T-cell (primary cell): Measurements from ENCODE around the gene URAD. TPM values are rescaled to one million over a fixed set of nuclear protein-coding genes. Genes with fewer than 3 reads are reported as not detected.

ENCODE experiments used
- ATAC-seq, 4 experiments: fragments of 200-7000 bp in 3 of 4; fragments of 150-1000 bp in 1 of 4; cut with Tn5 transposase; replicated peaks in 1 of 4; 1 replicate in 3 of 4; 2 replicates in 1 of 4; pipeline ENCODE4 v1.10.0; 2021; ENCODE audit warnings: moderate library complexity in 3 of 4, mild to moderate bottlenecking in 2 of 4, moderate number of reproducible peaks in 1 of 4
- CTCF ChIA-PET, 2 donors: fragments of 300-600 bp; sonication (Branson Sonifier 250); formaldehyde crosslinking; loops; one replicate each; lab custom pipeline; 2022; ENCODE audit warnings: antibody characterized with exemption in 2 of 2; lab: Charles Lee
- POLR2A ChIA-PET, 2 donors: fragments of 300-600 bp; sonication (Branson Sonifier 250); formaldehyde crosslinking; loops; one replicate each; lab custom pipeline; 2022; ENCODE audit warnings: antibody characterized with exemption in 2 of 2; lab: Charles Lee
- DNase-seq, 35 experiments: peaks; one replicate each; pipeline versions ENCODE4 v3.0.0 to v3.0.0-alpha.2; 2013 to 2023
- H3K27ac ChIP-seq: one replicate; pipeline ENCODE4 v1.5.1; 2013; ENCODE audit warnings: low read length
- H3K27me3 ChIP-seq, 2 experiments: replicated peaks in 1 of 2; 1 replicate in 1 of 2; 2 replicates in 1 of 2; pipeline versions ENCODE4 v1.6.1 to v1.7.0; 2013; ENCODE audit warnings: low read length in 1 of 2, mixed read lengths in 1 of 2; ENCODE audit not compliant: control insufficient read depth in 2 of 2, insufficient read depth in 2 of 2; ENCODE audit errors: extremely low read depth in 1 of 2
- H3K36me3 ChIP-seq, 2 donors: 1 replicate in 1 of 2; 2 replicates in 1 of 2; pipeline versions ENCODE4 v1.6.1 to v1.7.0; 2013; ENCODE audit warnings: low read length in 1 of 2; ENCODE audit not compliant: control insufficient read depth in 2 of 2, insufficient read depth in 1 of 2; ENCODE audit errors: extremely low read depth in 1 of 2
- H3K4me1 ChIP-seq, 2 experiments: 1 replicate in 1 of 2; 2 replicates in 1 of 2; pipeline versions ENCODE4 v1.6.1 to v1.7.0; 2013; ENCODE audit warnings: low read length in 2 of 2, mixed read lengths in 1 of 2; ENCODE audit not compliant: insufficient read depth in 2 of 2, control insufficient read depth in 1 of 2; ENCODE audit errors: extremely low read depth in 1 of 2
- H3K4me3 ChIP-seq, 2 donors: 1 replicate in 1 of 2; 2 replicates in 1 of 2; pipeline versions ENCODE4 v1.5.1 to v1.7.0; 2013; ENCODE audit warnings: mild to moderate bottlenecking in 2 of 2, low read length in 1 of 2, moderate library complexity in 1 of 2; ENCODE audit not compliant: control insufficient read depth in 1 of 2; ENCODE audit errors: extremely low read depth in 1 of 2
- H3K9me3 ChIP-seq: 2 replicates; pipeline ENCODE4 v1.7.0; 2013
- H3K27ac Mint-ChIP-seq, 2 donors: one replicate each; pipeline ENCODE4 v1.8.0; 2020 to 2021; ENCODE audit warnings: mild to moderate bottlenecking in 2 of 2, mixed read lengths in 2 of 2
- H3K27me3 Mint-ChIP-seq, 2 donors: one replicate each; pipeline ENCODE4 v1.8.0; 2021 to 2022; ENCODE audit warnings: mixed read lengths in 2 of 2
- H3K36me3 Mint-ChIP-seq: one replicate; pipeline ENCODE4 v1.8.0; 2021; ENCODE audit warnings: mixed read lengths
- H3K4me1 Mint-ChIP-seq, 3 donors: one replicate each; pipeline ENCODE4 v1.8.0; 2020 to 2022; ENCODE audit warnings: mixed read lengths in 3 of 3, mild to moderate bottlenecking in 1 of 3
- H3K4me3 Mint-ChIP-seq, 3 donors: one replicate each; pipeline ENCODE4 v1.8.0; 2020 to 2022; ENCODE audit warnings: mild to moderate bottlenecking in 3 of 3, mixed read lengths in 3 of 3, moderate library complexity in 3 of 3
- H3K9me3 Mint-ChIP-seq, 3 donors: one replicate each; pipeline ENCODE4 v1.8.0; 2020 to 2022; ENCODE audit warnings: mixed read lengths in 3 of 3
- WGBS: methylation state at CpG from one replicate; pipeline ENCODE4 v1.1.5; 2013; ENCODE audit warnings: missing lambda C conversion rate; ENCODE audit not compliant: insufficient coverage; 5-methylcytosine and 5-hydroxymethylcytosine counted together
- total RNA-seq, 35 experiments: library from RNA in 6 of 35; stranded (reverse) in 6 of 35; fragments of 120-200 nt in 1 of 35; gene quantifications; one replicate each; pipeline versions ENCODE4 v1.2.1 to v1.2.4 and lab custom pipeline; 2013 to 2026

The URAD gene
- total RNA-seq, 5 donors from 2014 or later (not counting 1 experiment from before 2014, with no cell fraction given): not detected

DNA sequence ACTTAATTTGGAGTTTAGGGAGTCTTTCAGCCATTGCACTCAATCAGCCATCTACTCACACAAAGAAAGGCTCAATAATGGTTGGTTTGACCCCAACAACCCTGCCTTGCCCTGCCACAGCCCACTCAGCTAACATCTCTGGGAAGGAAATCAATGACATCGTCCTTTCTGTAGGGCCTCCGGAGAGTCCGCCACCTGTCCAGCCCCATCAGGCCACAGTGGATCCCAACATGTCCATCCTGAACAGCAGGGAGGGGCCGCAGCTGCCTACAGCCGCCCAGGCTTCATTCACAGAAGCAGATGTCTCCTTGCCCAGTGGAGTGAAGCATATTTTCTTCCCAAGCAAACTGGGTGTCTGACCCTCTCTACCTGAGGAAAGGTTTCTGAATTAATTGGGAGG, 15.2 kb downstream of the URAD start:
- WGBS: 47% methylated on average over 4 of the region's 5 CpGs
- POLR2A ChIA-PET: no interaction called here
- Mint-ChIP-seq H3K36me3 (no peaks in the 10 kb centered on the region), H3K9me3 (no peaks in the 10 kb centered on the region), H3K4me3 (no peak overlapping the region), H3K27ac (no peak overlapping the region), H3K27me3 (peaks cover 60 to 84% of the 10 kb centered on the region in 2 donors), H3K4me1 (peaks cover 14 to 25% (median 22%) of the 10 kb centered on the region in 3 donors)
- no peak overlapping the region for H3K27ac ChIP-seq
- no peaks in the 10 kb centered on the region for H3K9me3 ChIP-seq
- no peak for DNase-seq
- H3K4me3 ChIP-seq: no peak overlapping the region
- peaks cover 0 to 8% of the 10 kb centered on the region in 2 experiments for H3K4me1 ChIP-seq
- no peak for ATAC-seq
- CTCF ChIA-PET: no interaction called here
- peaks cover 20 to 81% of the 10 kb centered on the region in 2 experiments for H3K27me3 ChIP-seq
- H3K36me3 ChIP-seq: no peaks in the 10 kb centered on the region

- Mint-ChIP-seq H3K27me3 (peaks cover 64 to 87% of the 10 kb centered on the region in 2 donors), H3K9me3 (no peaks in the 10 kb centered on the region), H3K4me1 (peaks cover 21 to 29% (median 26%) of the 10 kb centered on the region in 3 donors), H3K4me3 (no peak overlapping the region), H3K27ac (no peak overlapping the region), H3K36me3 (no peaks in the 10 kb centered on the region)
- H3K4me3 ChIP-seq: no peak overlapping the region
- no peaks in the 10 kb centered on the region for H3K9me3 ChIP-seq
- WGBS: 83% methylated on average over 1 of the region's 2 CpGs
- no peak overlapping the region for H3K27ac ChIP-seq
- CTCF ChIA-PET: no interaction called here
- ATAC-seq (no peak), DNase-seq (no peak)
- peaks cover 20 to 84% of the 10 kb centered on the region in 2 experiments for H3K27me3 ChIP-seq
- peaks cover 0 to 16% of the 10 kb centered on the region in 2 experiments for H3K4me1 ChIP-seq
- POLR2A ChIA-PET: no interaction called here
- H3K36me3 ChIP-seq: no peaks in the 10 kb centered on the region
These were observed 16.0 kb downstream of the URAD start for GRCh38 chr13:27972478-27972820.

- Histone ChIP-seq H3K36me3 (no peaks in the 10 kb centered on the region), H3K27me3 (peaks cover 17 to 84% of the 10 kb centered on the region in 2 experiments), H3K27ac (no peak overlapping the region), H3K9me3 (no peaks in the 10 kb centered on the region), H3K4me3 (no peak overlapping the region), H3K4me1 (peaks cover 0 to 18% of the 10 kb centered on the region in 2 experiments)
- Mint-ChIP-seq H3K27me3 (peaks cover 64 to 87% of the 10 kb centered on the region in 2 donors), H3K4me1 (peaks cover 22 to 33% (median 31%) of the 10 kb centered on the region in 3 donors), H3K9me3 (no peaks in the 10 kb centered on the region), H3K27ac (no peak overlapping the region), H3K36me3 (no peaks in the 10 kb centered on the region), H3K4me3 (no peak overlapping the region)
- 54% methylated on average over 6 of the region's 7 CpGs for WGBS
- ATAC-seq (no peak), DNase-seq (no peak)
- CTCF ChIA-PET: no interaction called here
- POLR2A ChIA-PET: no interaction called here
These were observed 16.6 kb downstream of the URAD start for GRCh38 chr13:27971776-27972477.

DNA sequence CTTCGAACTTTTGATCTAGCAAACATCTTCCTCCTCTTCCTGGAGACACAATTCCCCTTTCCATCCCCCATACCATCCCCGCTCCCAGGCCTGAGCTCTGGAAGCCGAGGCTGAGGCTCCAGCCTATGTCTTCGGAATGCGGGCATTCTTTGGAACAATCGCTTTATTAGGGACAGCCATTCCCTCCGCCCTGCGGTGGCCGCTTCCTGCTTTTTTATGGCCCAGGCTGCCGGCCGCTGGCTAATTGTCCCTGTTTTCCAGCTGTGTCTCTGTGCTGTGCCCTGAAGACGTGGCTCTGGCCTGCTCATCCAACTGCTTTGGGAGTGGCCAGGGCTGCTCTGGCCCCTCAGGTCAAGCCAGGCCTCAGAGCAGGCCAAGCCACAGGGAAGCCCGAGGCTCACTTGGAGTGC, 17.3 kb downstream of the URAD start:
- Mint-ChIP-seq H3K27ac (no peak overlapping the region), H3K27me3 (peaks cover 65 to 85% of the 10 kb centered on the region in 2 donors), H3K4me3 (no peak overlapping the region), H3K36me3 (no peaks in the 10 kb centered on the region), H3K4me1 (peaks cover 24 to 33% (median 31%) of the 10 kb centered on the region in 3 donors), H3K9me3 (no peaks in the 10 kb centered on the region)
- H3K36me3 ChIP-seq: no peaks in the 10 kb centered on the region
- WGBS: 34% methylated on average over 12 of the region's 13 CpGs
- H3K4me3 ChIP-seq: no peak overlapping the region
- no peaks in the 10 kb centered on the region for H3K9me3 ChIP-seq
- POLR2A ChIA-PET: no interaction called here
- CTCF ChIA-PET: no interaction called here
- no peak overlapping the region for H3K27ac ChIP-seq
- peaks cover 0 to 24% of the 10 kb centered on the region in 2 experiments for H3K4me1 ChIP-seq
- ATAC-seq (no peak), DNase-seq (no peak)
- peaks cover 15 to 84% of the 10 kb centered on the region in 2 experiments for H3K27me3 ChIP-seq

DNA sequence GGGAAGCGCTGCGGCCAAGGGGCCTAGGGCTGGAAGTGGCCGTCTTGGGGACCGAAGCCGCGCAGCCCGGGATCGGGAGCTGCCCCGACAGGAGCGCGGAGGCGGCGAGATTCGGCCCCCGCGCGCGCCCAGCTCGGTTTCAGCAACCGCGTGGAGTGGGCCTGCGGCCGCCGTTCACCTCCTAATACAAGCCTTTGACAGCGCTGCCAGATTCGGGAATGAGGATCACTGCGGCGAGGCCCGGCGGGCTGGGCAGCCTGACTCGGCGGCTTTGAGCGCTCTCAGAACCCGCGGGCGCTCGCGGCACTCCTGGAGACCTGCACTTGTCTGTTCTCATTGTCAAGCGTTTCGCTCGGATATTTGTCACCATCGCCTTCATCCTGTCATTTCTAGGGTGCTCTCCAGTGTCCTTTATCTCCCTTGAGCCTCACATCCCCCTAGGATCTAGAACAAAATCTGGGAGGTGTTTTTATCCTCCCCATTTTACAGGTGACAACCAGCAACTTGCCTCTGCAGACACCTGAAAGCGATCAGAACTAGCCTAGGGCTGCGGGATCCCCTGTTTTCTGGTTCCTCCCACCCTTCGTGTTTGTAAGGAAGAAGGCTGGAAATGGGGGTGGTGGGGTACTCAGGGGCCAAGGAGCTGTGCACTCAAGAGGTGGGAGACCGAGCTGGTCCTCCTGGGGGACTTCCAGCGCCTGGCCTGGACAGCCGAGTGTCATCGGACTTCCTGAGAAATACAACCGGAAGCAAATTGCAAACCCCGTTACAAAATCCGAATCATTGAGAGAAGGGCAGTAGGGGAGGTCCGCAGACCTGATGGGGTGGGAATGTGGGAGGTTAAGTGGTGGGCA, 17.9 kb downstream of the URAD start:
- Mint-ChIP-seq H3K4me1 (peaks cover 22 to 31% (median 30%) of the 10 kb centered on the region in 3 donors), H3K27me3 (peaks cover 64 to 85% of the 10 kb centered on the region in 2 donors), H3K9me3 (no peaks in the 10 kb centered on the region), H3K4me3 (no peak overlapping the region), H3K36me3 (no peaks in the 10 kb centered on the region), H3K27ac (no peak overlapping the region)
- WGBS: 8% methylated on average over 42 of the region's 53 CpGs
- Histone ChIP-seq H3K27me3 (peaks cover 17 to 84% of the 10 kb centered on the region in 2 experiments), H3K4me1 (peaks cover 0 to 21% of the 10 kb centered on the region in 2 experiments), H3K9me3 (no peaks in the 10 kb centered on the region), H3K36me3 (no peaks in the 10 kb centered on the region), H3K4me3 (no peak overlapping the region), H3K27ac (no peak overlapping the region)
- ChIA-PET POLR2A (no interaction called here), CTCF (no interaction called here)
- ATAC-seq (no peak), DNase-seq (no peak)

GRCh38 chr13:27969866-27970229, 18.6 kb downstream of the URAD start:
- peaks cover 62 to 86% of the 10 kb centered on the region in 2 donors for H3K27me3 Mint-ChIP-seq
- H3K4me3 Mint-ChIP-seq: peak overlapping the region in 1 of 3 donors; percentile 67
- ChIA-PET CTCF (no interaction called here), POLR2A (no interaction called here)
- H3K9me3 Mint-ChIP-seq: no peaks in the 10 kb centered on the region
- ATAC-seq: no peak
- Histone ChIP-seq H3K9me3 (no peaks in the 10 kb centered on the region), H3K36me3 (no peaks in the 10 kb centered on the region), H3K27me3 (peaks cover 19 to 86% of the 10 kb centered on the region in 2 experiments), H3K4me3 (no peak overlapping the region), H3K27ac (no peak overlapping the region), H3K4me1 (peaks cover 0 to 17% of the 10 kb centered on the region in 2 experiments)
- DNase-seq: no peak
- WGBS: 0% methylated on average over 2 of the region's 7 CpGs
- H3K36me3 Mint-ChIP-seq: no peaks in the 10 kb centered on the region
- H3K27ac Mint-ChIP-seq: no peak overlapping the region
- H3K4me1 Mint-ChIP-seq: peaks cover 22 to 27% (median 25%) of the 10 kb centered on the region in 3 donors
